Jurkat, Clone E6-1 (cell line): ENCODE data around the gene INHBA. TPM values are rescaled to one million over a fixed set of nuclear protein-coding genes. Genes with fewer than 3 reads are reported as not detected.

Experiments
- DNase-seq: peaks from one replicate; pipeline ENCODE4 v3.0.0-alpha.2; 2011; ENCODE audit warnings: low read depth, low spot score
- H3K4me3 ChIP-seq: 2 replicates; pipeline ENCODE4 v1.5.1; 2011; ENCODE audit warnings: mild to moderate bottlenecking, low read length, control low read depth, moderate library complexity
- polyA plus RNA-seq: library from polyadenylated mRNA; unstranded; fragments of >200 nt; gene quantifications from one replicate; pipeline ENCODE4 v1.2.1, GENCODE V29; 2012; ENCODE audit warnings: missing spikeins; ENCODE audit not compliant: insufficient read length, insufficient read depth

INHBA gene
- not detected for polyA plus RNA-seq

- DNase-seq = no peak
- H3K4me3 ChIP-seq = no peak within 1 kb of the TSS
Measured at GRCh38 chr7:41702635-41703371, at the start of gene INHBA. Gene INHBA, minus strand, starts transcription at chr7:41703090. Its CDS starts 2,716 bp downstream, at chr7:41700374.

GRCh38 chr7:41752615-41753014 is 49.7 kb upstream of the INHBA start:
- H3K4me3 ChIP-seq = no peak overlapping the region
- no peak for DNase-seq

DNA sequence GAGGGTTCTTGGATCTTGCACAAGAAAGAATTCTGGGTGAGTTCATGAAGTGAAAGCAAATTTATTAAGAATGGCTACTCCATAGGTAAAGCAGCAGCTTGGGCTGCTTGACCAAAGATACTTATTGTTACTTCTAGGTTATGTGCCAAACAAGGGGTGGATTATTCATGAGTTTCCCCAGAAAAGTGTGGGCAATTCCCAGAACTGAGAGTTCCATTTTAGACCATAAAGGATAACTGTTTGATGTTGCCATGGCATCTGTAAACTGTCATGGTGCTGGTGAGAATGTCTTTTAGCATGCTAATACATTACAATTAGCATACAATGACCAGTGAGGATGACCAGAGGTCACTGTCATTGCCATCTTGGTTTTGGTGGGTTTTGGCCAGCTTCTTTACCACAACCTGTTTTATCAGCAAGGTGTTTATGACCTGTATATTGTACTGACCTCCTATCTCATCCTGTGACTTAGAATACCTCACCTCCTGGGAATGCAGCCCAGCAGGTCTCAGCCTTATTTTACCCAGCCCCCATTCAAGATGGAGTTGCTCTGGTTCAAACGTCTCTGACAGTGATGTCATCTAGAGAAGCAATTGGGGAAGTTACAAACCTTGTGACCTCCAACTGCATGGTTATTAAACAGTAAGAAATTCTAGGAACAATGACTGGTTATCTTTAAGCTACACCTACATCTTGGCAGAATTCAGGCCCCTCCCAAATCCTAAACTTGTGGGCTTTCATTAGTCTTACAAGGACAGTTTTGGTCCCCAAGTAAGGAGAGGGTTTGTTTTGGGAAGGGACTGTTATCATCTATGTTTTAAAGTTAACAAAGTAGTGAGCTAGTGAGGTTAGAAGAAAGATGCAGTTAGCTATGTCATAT is 48.0 kb upstream of the INHBA start:
- H3K4me3 ChIP-seq = no peak overlapping the region
- no peak for DNase-seq

DNA sequence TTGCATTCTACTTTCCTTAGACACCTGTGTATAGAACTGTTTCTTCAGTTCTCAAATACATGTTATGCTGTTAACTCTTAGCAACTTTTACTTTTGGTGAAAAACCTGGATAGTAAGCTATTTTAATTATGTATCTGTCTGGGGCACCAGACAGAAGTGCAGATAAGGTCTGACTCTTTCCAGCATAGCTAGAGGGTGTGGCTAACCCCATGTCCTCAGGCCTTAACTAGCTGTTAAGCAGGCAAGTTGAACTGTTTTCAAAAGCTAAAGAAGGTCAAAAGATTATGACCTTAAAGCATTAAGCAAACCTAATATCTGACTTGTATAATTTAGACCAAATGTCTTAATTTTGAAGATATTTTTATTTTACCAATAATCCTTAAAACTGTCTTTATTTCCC is 45.1 kb upstream of the INHBA start:
- no peak overlapping the region for H3K4me3 ChIP-seq
- DNase-seq = no peak

GRCh38 chr7:41745451-41745850 is 42.6 kb upstream of the INHBA start:
- no peak for DNase-seq
- no peak overlapping the region for H3K4me3 ChIP-seq

GRCh38 chr7:41744161-41744560 is 41.3 kb upstream of the INHBA start:
- DNase-seq = no peak
- H3K4me3 ChIP-seq = no peak overlapping the region

DNA sequence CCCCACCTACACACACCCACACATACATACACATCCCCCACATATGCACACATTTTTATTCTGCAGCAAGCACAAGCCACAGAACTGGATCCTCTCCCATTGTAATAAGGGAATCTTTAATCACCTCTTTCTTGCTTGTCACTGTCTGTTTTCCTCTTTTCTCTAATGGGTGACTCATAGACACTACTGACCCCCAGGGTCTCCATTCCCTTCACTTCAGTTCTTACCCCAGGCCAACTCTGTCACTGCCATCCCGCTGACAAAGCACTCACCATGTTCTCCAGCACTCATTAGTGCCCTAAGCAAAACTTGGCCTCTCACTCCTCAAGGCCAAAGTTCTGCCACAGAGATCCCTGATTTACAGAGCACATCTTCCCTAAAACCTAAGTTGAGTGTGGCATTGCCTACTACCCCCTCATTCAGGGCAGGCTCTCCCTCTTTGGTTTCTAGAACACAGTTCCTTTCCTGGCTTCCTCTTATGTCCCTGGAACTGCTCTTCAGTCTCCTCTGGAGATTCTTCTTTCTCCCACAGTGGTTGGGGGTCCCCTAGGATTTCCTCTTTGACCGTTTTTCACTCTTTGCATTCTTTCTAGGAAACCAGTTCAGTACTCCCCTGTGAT is 39.6 kb upstream of the INHBA start:
- no peak overlapping the region for H3K4me3 ChIP-seq
- no peak for DNase-seq

GRCh38 chr7:41738806-41739205 is 35.9 kb upstream of the INHBA start:
- H3K4me3 ChIP-seq = no peak overlapping the region
- no peak for DNase-seq

DNA sequence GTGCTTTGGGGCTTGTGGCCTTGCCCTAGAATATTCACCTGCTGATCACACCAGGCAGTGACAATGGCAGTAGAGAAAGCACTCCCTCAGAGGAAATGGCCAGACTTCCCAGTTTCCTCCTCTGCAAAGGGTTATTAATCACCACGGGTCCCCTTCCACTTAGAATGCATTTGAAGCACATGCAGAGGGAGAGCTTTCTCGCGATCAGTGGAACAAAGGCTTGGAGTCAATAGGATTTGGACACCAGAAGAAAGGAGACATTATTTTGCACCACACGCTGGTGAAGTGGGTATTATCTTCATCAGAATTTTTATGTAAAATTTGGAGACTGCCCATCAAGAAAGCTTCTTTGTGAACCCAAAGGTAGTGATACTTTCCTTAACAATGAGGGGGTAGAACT is 35.4 kb upstream of the INHBA start:
- DNase-seq = no peak
- H3K4me3 ChIP-seq = no peak overlapping the region

- H3K4me3 ChIP-seq = no peak overlapping the region
- no peak for DNase-seq
Measured at GRCh38 chr7:41735206-41735605, 32.3 kb upstream of the INHBA start.

- DNase-seq = no peak
- H3K4me3 ChIP-seq = no peak overlapping the region
Measured at GRCh38 chr7:41732843-41733306, 30.0 kb upstream of the INHBA start.

GRCh38 chr7:41732436-41732785 is 29.5 kb upstream of the INHBA start:
- H3K4me3 ChIP-seq = no peak overlapping the region
- DNase-seq = no peak

- no peak for DNase-seq
- no peak overlapping the region for H3K4me3 ChIP-seq
Measured at GRCh38 chr7:41731493-41732435, 28.9 kb upstream of the INHBA start.

GRCh38 chr7:41730668-41731067 is 27.8 kb upstream of the INHBA start:
- no peak for DNase-seq
- no peak overlapping the region for H3K4me3 ChIP-seq

- H3K4me3 ChIP-seq = no peak overlapping the region
- no peak for DNase-seq
Measured at GRCh38 chr7:41730161-41730560, 27.3 kb upstream of the INHBA start.

GRCh38 chr7:41729059-41729458 is 26.2 kb upstream of the INHBA start:
- H3K4me3 ChIP-seq = no peak overlapping the region
- no peak for DNase-seq

- DNase-seq = no peak
- no peak overlapping the region for H3K4me3 ChIP-seq
Measured at GRCh38 chr7:41725013-41725412, 22.1 kb upstream of the INHBA start.

GRCh38 chr7:41720886-41721285 is 18.0 kb upstream of the INHBA start:
- H3K4me3 ChIP-seq = no peak overlapping the region
- DNase-seq = no peak

- H3K4me3 ChIP-seq = no peak overlapping the region
- DNase-seq = no peak
Measured at GRCh38 chr7:41720046-41720445, 17.2 kb upstream of the INHBA start.
